GM12878 (cell line): ENCODE measurements around the gene PAFAH2. TPM values are rescaled to one million over a fixed set of nuclear protein-coding genes. Genes with fewer than 3 reads are reported as not detected.

ENCODE experiments used
- ATAC-seq: fragments of 200-7000 bp; cut with Tn5 transposase; 3 replicates; pipeline ENCODE4 v1.9.1; 2020; ENCODE audit warnings: mild to moderate bottlenecking, moderate library complexity
- BruUV-seq: library from RNA; stranded (reverse); fragments of 400-500 nt; replicated peaks from 2 replicates; lab custom pipeline; 2021; lab: Mats Ljungman, UMichigan
- CTCF ChIA-PET: fragments of 300-600 bp; sonication (Branson Sonifier 250); formaldehyde crosslinking; extraction: SDS; loops from one replicate; lab custom pipeline; 2021; ENCODE audit warnings: inconsistent platforms; lab: Yijun Ruan, JAX
- POLR2A ChIA-PET: fragments of 350-600 bp; formaldehyde crosslinking; extraction: SDS; loops from one replicate; lab custom pipeline; 2021; ENCODE audit warnings: inconsistent platforms; lab: Charles Lee
- RAD21 ChIA-PET: fragments of 300-600 bp; sonication (Branson Sonifier 250); formaldehyde crosslinking; loops from one replicate; lab custom pipeline; 2023; ENCODE audit warnings: antibody characterized with exemption; ENCODE audit not compliant: unreplicated experiment; lab: Charles Lee
- SMC1A ChIA-PET: fragments of 300-600 bp; sonication (Branson Sonifier 250); formaldehyde crosslinking; loops from one replicate; lab custom pipeline; 2023; ENCODE audit not compliant: unreplicated experiment, uncharacterized antibody; lab: Charles Lee
- DNase-seq: peaks from one replicate; pipeline ENCODE4 v3.0.0-alpha.2; 2011; ENCODE audit warnings: low read depth, low spot score
- FAIRE-seq: peaks from 3 replicates; lab custom pipeline; 2011; peaks lifted over from hg19 to GRCh38; lab: Jason Lieb, UNC
- H2AFZ ChIP-seq: 2 replicates; pipeline ENCODE4 v1.6.0; 2011; ENCODE audit warnings: low read depth, low read length, control low read depth; ENCODE audit not compliant: control insufficient read depth
- H3K27ac ChIP-seq: 2 replicates; pipeline ENCODE4 v1.5.1; 2011; ENCODE audit warnings: control low read depth; ENCODE audit not compliant: control insufficient read depth, insufficient read depth
- H3K27me3 ChIP-seq, 2 experiments: replicated peaks in 1 of 2; 2 replicates each; pipeline versions ENCODE4 v1.6.0 to v1.6.1; 2011; ENCODE audit warnings: low read length in 1 of 2; ENCODE audit not compliant: control insufficient read depth in 2 of 2, insufficient read depth in 2 of 2
- H3K36me3 ChIP-seq, 2 experiments: 2 replicates each; pipeline ENCODE4 v1.5.1; 2011; ENCODE audit warnings: low read length in 1 of 2; ENCODE audit not compliant: control insufficient read depth in 2 of 2, insufficient read depth in 2 of 2
- H3K4me1 ChIP-seq: 2 replicates; pipeline ENCODE4 v1.6.1; 2011; ENCODE audit warnings: mild to moderate bottlenecking, low read length, moderate library complexity, mixed read lengths; ENCODE audit not compliant: control insufficient read depth, insufficient read depth
- H3K4me2 ChIP-seq: 2 replicates; pipeline ENCODE4 v1.6.0; 2011; ENCODE audit warnings: control low read depth; ENCODE audit not compliant: control insufficient read depth, insufficient read depth
- H3K4me3 ChIP-seq: fragments of 200-600 bp; sonication (generic); 2 replicates; pipeline ENCODE4 v1.5.1; 2016
- H3K79me2 ChIP-seq: 2 replicates; pipeline ENCODE4 v1.6.0; 2011; ENCODE audit warnings: low read length; ENCODE audit not compliant: control insufficient read depth, insufficient read depth
- H3K9ac ChIP-seq: 2 replicates; pipeline ENCODE4 v1.8.0; 2011; ENCODE audit warnings: low read length, control low read depth, mixed read lengths; ENCODE audit not compliant: control insufficient read depth, insufficient read depth
- H3K9me3 ChIP-seq: replicated peaks from 3 replicates; pipeline ENCODE4 v1.5.1; 2011; ENCODE audit warnings: mild to moderate bottlenecking, low read length; ENCODE audit not compliant: control insufficient read depth, insufficient read depth
- H4K20me1 ChIP-seq: 2 replicates; pipeline ENCODE4 v1.6.0; 2011; ENCODE audit not compliant: control insufficient read depth, insufficient read depth
- ATF3 ChIP-seq: IDR thresholded peaks from 2 replicates; pipeline ENCODE4 v1.6.1; 2011; ENCODE audit warnings: low read depth, mild to moderate bottlenecking, low read length, moderate library complexity, borderline replicate concordance; ENCODE audit errors: extremely low read depth
- CBX3 ChIP-seq: fragments of 200-600 bp; sonication (generic); IDR thresholded peaks from 2 replicates; pipeline ENCODE4 v1.6.1; 2016; ENCODE audit warnings: low read depth, borderline replicate concordance
- CHD4 ChIP-seq: fragments of 200-600 bp; sonication (generic); IDR thresholded peaks from 2 replicates; pipeline ENCODE4 v1.6.1; 2016; ENCODE audit warnings: mild to moderate bottlenecking
- NFIC ChIP-seq: IDR thresholded peaks from 2 replicates; pipeline ENCODE4 v1.6.1; 2012; ENCODE audit warnings: low read depth, mild to moderate bottlenecking, inconsistent platforms, low read length, moderate library complexity
- NR2C2 ChIP-seq: IDR thresholded peaks from 2 replicates; pipeline ENCODE4 v1.6.1; 2011; ENCODE audit warnings: borderline replicate concordance, low read depth; ENCODE audit not compliant: control insufficient read depth, insufficient read length
- PAX8 ChIP-seq: fragments of 450-650 bp; IDR thresholded peaks from 2 replicates; pipeline ENCODE4 v1.6.1; 2017; ENCODE audit warnings: mild to moderate bottlenecking, moderate library complexity
- RBBP5 ChIP-seq: fragments of 200-600 bp; sonication (generic); conservative IDR thresholded peaks from 2 replicates; pipeline ENCODE4 v1.6.1; 2016
- RCOR1 ChIP-seq: conservative IDR thresholded peaks from 2 replicates; pipeline ENCODE4 v1.6.1; 2012; ENCODE audit warnings: low read depth, low read length, improper control_type of control experiment
- RFX5 ChIP-seq: IDR thresholded peaks from 2 replicates; pipeline ENCODE4 v1.6.1; 2011; ENCODE audit warnings: low read depth, low read length, improper control_type of control experiment
- SIN3A ChIP-seq: IDR thresholded peaks from 2 replicates; pipeline ENCODE4 v1.6.1; 2012; ENCODE audit warnings: low read depth, low read length, improper control_type of control experiment
- TCF3 ChIP-seq: IDR thresholded peaks from 2 replicates; pipeline ENCODE4 v1.6.1; 2012; ENCODE audit warnings: low read depth, mild to moderate bottlenecking, low read length, borderline replicate concordance; ENCODE audit not compliant: insufficient read depth
- YY1 ChIP-seq: IDR thresholded peaks from 2 replicates; pipeline ENCODE4 v1.6.1; 2011; ENCODE audit warnings: low read depth, mild to moderate bottlenecking, low read length
- WGBS: methylation state at CpG from one replicate; pipeline ENCODE4 v1.1.6; 2016; ENCODE audit warnings: low lambda C conversion rate; ENCODE audit not compliant: insufficient replicate concordance, insufficient coverage; ENCODE audit errors: missing lambda C conversion rate; 5-methylcytosine and 5-hydroxymethylcytosine counted together
- in situ Hi-C: fragments of 300-500 bp; cut with MboI; formaldehyde crosslinking; loops from 9 replicates; pipeline ENCODE4 v1.14.3; 2018; ENCODE audit warnings: mixed read lengths
- intact Hi-C: fragments of 100-400 bp; cut with micrococcal nuclease; formaldehyde crosslinking; loops from one replicate; pipeline ENCODE4 v1.14.2; 2022; ENCODE audit not compliant: unreplicated experiment
- polyA plus RNA-seq, 11 experiments: library from polyadenylated mRNA; depleted of rRNA in 4 of 11; unstranded in 6 of 11; stranded (reverse) in 5 of 11; fragments of >200 nt; fragmentation: Nextera tagmentation in 4 of 11; fragmentation: Illumina TruSeq in 1 of 11; extraction: Ambion mirVana in 4 of 11; extraction: Trizol in 1 of 11; gene quantifications; 1 replicate in 1 of 11; 2 replicates in 10 of 11; pipeline versions ENCODE4 v1.2.1 to v1.2.3, GENCODE V29; 2011 to 2016; ENCODE audit warnings: inconsistent platforms in 2 of 11, missing spikeins in 2 of 11, low read depth in 1 of 11
- total RNA-seq, 4 experiments: library from RNA; depleted of rRNA in 3 of 4; stranded (reverse); fragments of >200 nt in 3 of 4; fragmentation: Illumina TruSeq in 1 of 4; extraction: Trizol in 1 of 4; gene quantifications; 2 replicates each; pipeline versions ENCODE4 v1.2.1 to v1.2.3, GENCODE V29; 2013 to 2021
- TF ChIP-seq, protein P1 (sequence below): fragments of 450-650 bp; IDR thresholded peaks from 2 replicates; pipeline ENCODE4 v1.6.1; 2017; ENCODE audit warnings: mild to moderate bottlenecking, moderate library complexity
- TF ChIP-seq, protein P2 (sequence below): IDR thresholded peaks from 2 replicates; pipeline ENCODE4 v1.6.1; 2012; ENCODE audit warnings: low read length, inconsistent platforms
- TF ChIP-seq, protein P3 (sequence below): fragments of 150-350 bp; IDR thresholded peaks from 2 replicates; pipeline ENCODE4 v1.6.1; 2014; ENCODE audit warnings: mild to moderate bottlenecking, low read depth, low read length

Gene PAFAH2
- total and polyA plus RNA-seq, 10 of the 15 experiments (the other 5 are each of a cell fraction or from before 2014, with no cell fraction given), result 3.0 to 9.5 (median 6.5) TPM

- ChIA-PET CTCF (interaction anchor here (0.5 to 4.2 kb wide), 17 partner anchors 9 to 239 kb away, joined by 3 to 35 read pairs (median 4); partner anchors contain the start of genes CEP85 and ZNF593), POLR2A (interaction anchor here (0.8 kb wide), 1 partner anchor 109 kb away, joined by 3 read pairs; no protein-coding TSS in a partner anchor), SMC1A (interaction anchor here (0.7 to 0.8 kb wide), 2 partner anchors 109 to 243 kb away, joined by 4 to 6 read pairs; no protein-coding TSS in a partner anchor), RAD21 (interaction anchor here (0.6 to 1.8 kb wide), 5 partner anchors 103 to 381 kb away, joined by 3 to 11 read pairs (median 4); no protein-coding TSS in a partner anchor)
- Histone ChIP-seq H3K27ac (no peak overlapping the region), H3K36me3 (no peaks in the 10 kb centered on the region), H3K9ac (peak overlapping the region; percentile 20; the same call in 1 of the 2 replicates), H3K4me1 (peaks cover 10% of the 10 kb centered on the region; the same call in 1 of the 2 replicates), H3K9me3 (0 out of 3 replicates have a peak, but pooled peaks cover 2% of the 10 kb centered on the region), H3K79me2 (no peaks in the 10 kb centered on the region), H3K4me2 (peak overlapping the region; percentile 100), H2AFZ (peak overlapping the region; percentile 88), H3K4me3 (peak overlapping the region; percentile 86), H3K27me3 (peaks cover 0 to 2% of the 10 kb centered on the region in 2 experiments), H4K20me1 (no peaks in the 10 kb centered on the region)
- in situ Hi-C loops, result no loop called here
- intact Hi-C loops, result loop anchor here (5.0 kb wide), 2 partner anchors 71 to 111 kb away; no protein-coding TSS in a partner anchor
- ATAC-seq (peak; percentile 93), FAIRE-seq (peak; percentile 88), DNase-seq (peak; percentile 13)
- 18% methylated on average over 39 of the region's 39 CpGs for WGBS
- no TSS peak for BruUV-seq
- no peak for TF ChIP-seq RFX5
- TF ChIP-seq RBBP5, result no peak
- TF ChIP-seq NR2C2, result no peak
- no peak for TF ChIP-seq NFIC
- TF ChIP-seq ATF3, result no peak
- TF ChIP-seq, protein P1, sequence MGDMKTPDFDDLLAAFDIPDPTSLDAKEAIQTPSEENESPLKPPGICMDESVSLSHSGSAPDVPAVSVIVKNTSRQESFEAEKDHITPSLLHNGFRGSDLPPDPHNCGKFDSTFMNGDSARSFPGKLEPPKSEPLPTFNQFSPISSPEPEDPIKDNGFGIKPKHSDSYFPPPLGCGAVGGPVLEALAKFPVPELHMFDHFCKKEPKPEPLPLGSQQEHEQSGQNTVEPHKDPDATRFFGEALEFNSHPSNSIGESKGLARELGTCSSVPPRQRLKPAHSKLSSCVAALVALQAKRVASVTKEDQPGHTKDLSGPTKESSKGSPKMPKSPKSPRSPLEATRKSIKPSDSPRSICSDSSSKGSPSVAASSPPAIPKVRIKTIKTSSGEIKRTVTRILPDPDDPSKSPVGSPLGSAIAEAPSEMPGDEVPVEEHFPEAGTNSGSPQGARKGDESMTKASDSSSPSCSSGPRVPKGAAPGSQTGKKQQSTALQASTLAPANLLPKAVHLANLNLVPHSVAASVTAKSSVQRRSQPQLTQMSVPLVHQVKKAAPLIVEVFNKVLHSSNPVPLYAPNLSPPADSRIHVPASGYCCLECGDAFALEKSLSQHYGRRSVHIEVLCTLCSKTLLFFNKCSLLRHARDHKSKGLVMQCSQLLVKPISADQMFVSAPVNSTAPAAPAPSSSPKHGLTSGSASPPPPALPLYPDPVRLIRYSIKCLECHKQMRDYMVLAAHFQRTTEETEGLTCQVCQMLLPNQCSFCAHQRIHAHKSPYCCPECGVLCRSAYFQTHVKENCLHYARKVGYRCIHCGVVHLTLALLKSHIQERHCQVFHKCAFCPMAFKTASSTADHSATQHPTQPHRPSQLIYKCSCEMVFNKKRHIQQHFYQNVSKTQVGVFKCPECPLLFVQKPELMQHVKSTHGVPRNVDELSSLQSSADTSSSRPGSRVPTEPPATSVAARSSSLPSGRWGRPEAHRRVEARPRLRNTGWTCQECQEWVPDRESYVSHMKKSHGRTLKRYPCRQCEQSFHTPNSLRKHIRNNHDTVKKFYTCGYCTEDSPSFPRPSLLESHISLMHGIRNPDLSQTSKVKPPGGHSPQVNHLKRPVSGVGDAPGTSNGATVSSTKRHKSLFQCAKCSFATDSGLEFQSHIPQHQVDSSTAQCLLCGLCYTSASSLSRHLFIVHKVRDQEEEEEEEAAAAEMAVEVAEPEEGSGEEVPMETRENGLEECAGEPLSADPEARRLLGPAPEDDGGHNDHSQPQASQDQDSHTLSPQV, result 0 out of 2 replicates have a peak, but pooled peaks have one; percentile 18
- TF ChIP-seq, protein P2, sequence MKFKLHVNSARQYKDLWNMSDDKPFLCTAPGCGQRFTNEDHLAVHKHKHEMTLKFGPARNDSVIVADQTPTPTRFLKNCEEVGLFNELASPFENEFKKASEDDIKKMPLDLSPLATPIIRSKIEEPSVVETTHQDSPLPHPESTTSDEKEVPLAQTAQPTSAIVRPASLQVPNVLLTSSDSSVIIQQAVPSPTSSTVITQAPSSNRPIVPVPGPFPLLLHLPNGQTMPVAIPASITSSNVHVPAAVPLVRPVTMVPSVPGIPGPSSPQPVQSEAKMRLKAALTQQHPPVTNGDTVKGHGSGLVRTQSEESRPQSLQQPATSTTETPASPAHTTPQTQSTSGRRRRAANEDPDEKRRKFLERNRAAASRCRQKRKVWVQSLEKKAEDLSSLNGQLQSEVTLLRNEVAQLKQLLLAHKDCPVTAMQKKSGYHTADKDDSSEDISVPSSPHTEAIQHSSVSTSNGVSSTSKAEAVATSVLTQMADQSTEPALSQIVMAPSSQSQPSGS, result no peak
- TF ChIP-seq, protein P3, sequence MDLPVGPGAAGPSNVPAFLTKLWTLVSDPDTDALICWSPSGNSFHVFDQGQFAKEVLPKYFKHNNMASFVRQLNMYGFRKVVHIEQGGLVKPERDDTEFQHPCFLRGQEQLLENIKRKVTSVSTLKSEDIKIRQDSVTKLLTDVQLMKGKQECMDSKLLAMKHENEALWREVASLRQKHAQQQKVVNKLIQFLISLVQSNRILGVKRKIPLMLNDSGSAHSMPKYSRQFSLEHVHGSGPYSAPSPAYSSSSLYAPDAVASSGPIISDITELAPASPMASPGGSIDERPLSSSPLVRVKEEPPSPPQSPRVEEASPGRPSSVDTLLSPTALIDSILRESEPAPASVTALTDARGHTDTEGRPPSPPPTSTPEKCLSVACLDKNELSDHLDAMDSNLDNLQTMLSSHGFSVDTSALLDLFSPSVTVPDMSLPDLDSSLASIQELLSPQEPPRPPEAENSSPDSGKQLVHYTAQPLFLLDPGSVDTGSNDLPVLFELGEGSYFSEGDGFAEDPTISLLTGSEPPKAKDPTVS, result no peak
- no peak; the same call in 1 of the 2 replicates for TF ChIP-seq YY1
- TF ChIP-seq SIN3A, result no peak
- no peak for TF ChIP-seq TCF3
- TF ChIP-seq RCOR1, result no peak
- TF ChIP-seq CHD4, result no peak
- TF ChIP-seq CBX3, result no peak
- no peak for TF ChIP-seq PAX8
Observed at GRCh38 chr1:26035959-26036755, 38.3 kb upstream of the PAFAH2 start.
